C4-2B (cell line): ENCODE data around the gene TAF4B.

Experiments
- H3K27ac ChIP-seq: fragments of 450-650 bp; 2 replicates; pipeline ENCODE4 v1.5.1; 2017
- ZFX ChIP-seq: fragments of 450-650 bp; IDR thresholded peaks from 2 replicates; pipeline ENCODE4 v1.6.1; 2017
- TF ChIP-seq, protein P1 (sequence below): fragments of 450-650 bp; conservative IDR thresholded peaks from 2 replicates; pipeline ENCODE4 v1.5.1; 2017; ENCODE audit warnings: mild to moderate bottlenecking

The TAF4B gene

DNA sequence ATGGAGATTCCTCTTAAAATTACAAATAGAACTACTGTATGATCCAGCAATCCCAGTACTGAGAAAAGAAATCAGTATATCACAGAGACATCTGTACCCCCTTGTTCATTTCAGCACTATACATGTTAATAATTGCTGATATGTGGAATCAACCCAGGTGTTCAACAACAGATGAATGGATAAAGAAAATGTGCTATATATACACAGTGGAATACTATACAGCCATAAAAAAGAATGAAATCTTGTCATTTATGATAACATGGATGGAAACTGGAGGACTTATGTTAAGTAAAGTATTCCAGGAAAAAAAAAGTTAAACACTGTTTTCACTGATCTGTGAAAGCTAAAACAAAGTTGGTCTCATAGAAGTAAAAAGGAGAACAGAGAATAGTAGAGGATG is 124.7 kb downstream of the TAF4B start:
- H3K27ac ChIP-seq = no peak overlapping the region
- TF ChIP-seq, protein P1, sequence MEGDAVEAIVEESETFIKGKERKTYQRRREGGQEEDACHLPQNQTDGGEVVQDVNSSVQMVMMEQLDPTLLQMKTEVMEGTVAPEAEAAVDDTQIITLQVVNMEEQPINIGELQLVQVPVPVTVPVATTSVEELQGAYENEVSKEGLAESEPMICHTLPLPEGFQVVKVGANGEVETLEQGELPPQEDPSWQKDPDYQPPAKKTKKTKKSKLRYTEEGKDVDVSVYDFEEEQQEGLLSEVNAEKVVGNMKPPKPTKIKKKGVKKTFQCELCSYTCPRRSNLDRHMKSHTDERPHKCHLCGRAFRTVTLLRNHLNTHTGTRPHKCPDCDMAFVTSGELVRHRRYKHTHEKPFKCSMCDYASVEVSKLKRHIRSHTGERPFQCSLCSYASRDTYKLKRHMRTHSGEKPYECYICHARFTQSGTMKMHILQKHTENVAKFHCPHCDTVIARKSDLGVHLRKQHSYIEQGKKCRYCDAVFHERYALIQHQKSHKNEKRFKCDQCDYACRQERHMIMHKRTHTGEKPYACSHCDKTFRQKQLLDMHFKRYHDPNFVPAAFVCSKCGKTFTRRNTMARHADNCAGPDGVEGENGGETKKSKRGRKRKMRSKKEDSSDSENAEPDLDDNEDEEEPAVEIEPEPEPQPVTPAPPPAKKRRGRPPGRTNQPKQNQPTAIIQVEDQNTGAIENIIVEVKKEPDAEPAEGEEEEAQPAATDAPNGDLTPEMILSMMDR = no peak
- no peak for TF ChIP-seq ZFX

DNA sequence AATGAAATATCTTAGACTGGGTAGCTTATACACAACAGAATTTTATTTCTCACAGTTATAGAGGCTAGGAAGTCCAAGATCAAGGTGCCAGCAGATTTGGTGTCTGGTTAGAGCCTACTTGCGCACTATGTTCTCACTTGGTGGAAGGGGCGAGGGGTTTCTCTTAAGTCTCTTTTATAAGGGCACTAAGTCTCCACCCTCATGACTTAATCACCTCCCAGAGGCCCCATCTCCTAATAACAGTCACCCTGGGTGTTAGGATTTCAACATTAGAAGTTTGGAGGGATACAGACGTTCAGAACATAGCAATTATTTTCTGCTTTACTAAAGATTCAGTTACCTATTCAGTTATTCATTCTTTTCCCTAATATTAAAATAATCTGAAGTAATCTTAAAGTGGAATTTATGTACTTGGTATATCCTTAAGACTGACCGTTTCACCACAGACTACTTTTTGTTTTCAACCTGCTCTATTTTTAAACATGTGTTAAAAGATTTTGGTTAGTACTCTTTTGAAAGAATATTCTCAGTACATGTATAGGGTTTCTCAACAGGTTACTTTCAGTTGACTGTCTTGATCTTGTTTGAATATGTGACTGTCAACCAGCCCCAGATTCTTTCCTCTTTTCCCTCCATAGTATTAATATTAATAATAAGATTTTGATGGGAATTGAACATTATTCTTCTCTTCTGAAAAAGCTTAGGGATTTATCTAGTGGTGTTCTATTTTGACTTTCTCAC is 130.0 kb downstream of the TAF4B start:
- no peak overlapping the region for H3K27ac ChIP-seq
- TF ChIP-seq ZFX = no peak
- TF ChIP-seq, protein P1 = no peak

DNA sequence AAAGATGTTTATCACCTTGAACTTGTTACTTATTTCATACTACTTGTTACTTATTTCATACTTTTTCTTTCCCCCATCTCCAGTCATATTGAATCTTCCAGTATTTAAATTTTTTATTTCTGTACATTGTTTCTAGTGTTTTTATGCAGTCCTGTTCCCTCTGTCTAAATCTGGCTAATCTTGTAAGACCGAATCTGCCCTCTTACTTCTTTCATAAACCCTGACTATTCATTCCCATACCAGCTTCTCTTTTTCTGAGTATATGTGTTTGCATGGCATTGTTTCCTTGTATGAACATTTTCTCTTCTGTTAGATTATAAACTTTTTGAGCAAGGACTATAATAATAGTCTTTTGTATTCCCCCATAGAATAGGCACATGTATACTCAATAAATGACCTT is 131.7 kb downstream of the TAF4B start:
- H3K27ac ChIP-seq = no peak overlapping the region

DNA sequence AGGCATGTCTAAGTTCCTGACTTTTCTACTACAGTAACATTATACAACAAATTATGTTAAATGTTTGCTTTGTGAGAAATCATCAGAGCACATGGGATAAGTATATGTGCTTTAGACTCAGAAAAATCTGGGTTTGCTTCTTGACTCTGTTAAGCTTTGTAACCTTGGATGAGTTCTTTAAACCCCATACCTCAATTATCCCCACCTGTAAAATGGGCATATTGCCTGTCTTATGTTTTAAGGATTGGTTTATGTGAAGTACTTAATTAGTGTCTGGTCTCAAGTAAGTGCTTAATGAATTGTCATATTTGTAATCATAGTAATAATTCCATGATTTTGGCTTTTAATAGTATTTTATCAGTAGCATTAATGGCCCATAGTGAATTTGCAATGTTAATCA is 135.8 kb downstream of the TAF4B start:
- no peak overlapping the region for H3K27ac ChIP-seq
- TF ChIP-seq, protein P1 = no peak
- TF ChIP-seq ZFX = no peak

More for the DNA sequence above, 131.7 kb downstream of the TAF4B start:
- TF ChIP-seq ZFX = no peak
- TF ChIP-seq, protein P1 = no peak

DNA sequence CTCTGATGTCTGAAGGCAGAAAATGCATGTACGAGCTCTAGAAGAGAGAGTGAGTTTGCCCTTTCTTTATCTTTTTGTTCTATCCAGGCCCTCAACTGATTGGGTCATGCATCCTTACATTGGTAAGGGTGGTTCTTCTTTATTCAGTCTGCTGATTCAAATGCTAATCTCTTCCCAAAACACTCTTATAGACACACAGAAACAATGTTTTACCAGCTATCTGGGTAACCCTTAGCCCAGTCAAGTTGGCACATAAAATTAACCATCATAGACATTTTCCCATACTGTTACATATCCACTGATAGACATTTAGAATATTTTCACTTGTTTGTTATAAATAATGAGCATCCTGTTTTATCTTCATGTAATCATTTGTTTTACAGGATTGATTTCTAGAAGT is 141.2 kb downstream of the TAF4B start:
- no peak for TF ChIP-seq ZFX
- TF ChIP-seq, protein P1 = no peak
- no peak overlapping the region for H3K27ac ChIP-seq

DNA sequence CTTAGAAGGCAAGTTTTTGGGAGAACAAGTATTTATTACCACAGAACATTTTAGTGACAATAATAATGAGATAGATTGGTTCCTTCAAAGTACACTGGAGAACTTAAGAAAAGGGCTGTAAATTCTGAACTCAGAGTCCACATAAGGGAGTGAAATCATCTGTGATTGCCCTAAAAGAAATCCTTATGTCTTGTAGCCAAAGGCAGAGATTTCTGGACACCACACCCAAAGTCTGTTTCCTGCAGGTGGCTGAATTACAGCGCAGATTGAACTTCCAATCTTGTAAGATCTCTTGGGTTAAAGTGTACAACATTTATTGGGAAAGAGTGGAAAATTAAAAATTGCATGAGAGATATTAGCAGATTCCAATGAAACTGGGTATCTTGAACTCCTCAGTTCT is 143.8 kb downstream of the TAF4B start:
- H3K27ac ChIP-seq = no peak overlapping the region
- TF ChIP-seq, protein P1 = no peak
- no peak for TF ChIP-seq ZFX

DNA sequence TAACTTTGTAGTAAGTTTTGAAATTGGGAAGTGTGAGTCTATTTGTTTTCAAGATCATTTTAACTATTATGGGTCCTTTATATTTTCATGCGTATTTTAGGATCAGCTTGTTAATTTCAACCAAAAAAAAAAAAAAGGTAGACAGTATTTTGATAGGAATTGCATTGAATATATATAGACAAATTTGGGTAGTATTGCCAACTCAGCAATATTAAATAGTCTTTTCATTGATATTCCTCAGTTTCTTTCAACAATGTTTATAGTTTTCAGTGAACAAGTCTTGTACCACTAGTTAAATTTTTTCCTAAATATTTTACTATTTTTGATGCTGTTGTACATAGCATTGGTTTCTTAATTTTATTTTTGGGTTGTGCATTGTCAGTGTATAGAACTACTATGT is 149.9 kb downstream of the TAF4B start:
- no peak overlapping the region for H3K27ac ChIP-seq
- TF ChIP-seq ZFX = no peak
- TF ChIP-seq, protein P1 = no peak
